Breast epithelium (tissue), 3 donors: ENCODE results near the gene PEAK1.

ENCODE experiments used
- POLR2A ChIP-seq: fragments of 450-650 bp; IDR thresholded peaks from one replicate; pipeline ENCODE4 v1.6.1; 2016; ENCODE audit warnings: antibody characterized with exemption, mild to moderate bottlenecking, moderate library complexity
- TF ChIP-seq, protein P1 (sequence below), 3 donors: fragments of 450-650 bp; IDR thresholded peaks; one replicate each; pipeline ENCODE4 v1.5.1; 2016 to 2017; ENCODE audit warnings: antibody characterized with exemption in 3 of 3, mild to moderate bottlenecking in 3 of 3, moderate library complexity in 3 of 3

DNA sequence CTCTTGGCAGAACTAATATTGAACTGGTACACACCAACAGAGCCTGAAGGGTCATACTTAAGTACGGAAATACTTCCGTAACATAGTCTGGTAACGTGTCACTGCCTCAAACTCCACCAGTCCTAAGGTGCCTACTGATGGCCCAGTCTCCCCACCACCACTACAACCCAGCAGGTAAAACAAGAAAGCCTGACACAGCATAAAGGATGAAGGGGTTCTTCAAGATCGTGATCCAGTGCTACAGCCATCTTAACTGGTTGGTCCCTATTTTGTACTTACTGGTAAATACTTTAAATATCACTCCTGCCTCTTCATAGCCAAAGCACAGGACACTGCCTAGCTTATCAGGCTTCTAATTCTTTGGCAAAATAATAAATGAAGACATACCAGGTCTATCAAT is 46.5 kb downstream of the PEAK1 start:
- TF ChIP-seq, protein P1, sequence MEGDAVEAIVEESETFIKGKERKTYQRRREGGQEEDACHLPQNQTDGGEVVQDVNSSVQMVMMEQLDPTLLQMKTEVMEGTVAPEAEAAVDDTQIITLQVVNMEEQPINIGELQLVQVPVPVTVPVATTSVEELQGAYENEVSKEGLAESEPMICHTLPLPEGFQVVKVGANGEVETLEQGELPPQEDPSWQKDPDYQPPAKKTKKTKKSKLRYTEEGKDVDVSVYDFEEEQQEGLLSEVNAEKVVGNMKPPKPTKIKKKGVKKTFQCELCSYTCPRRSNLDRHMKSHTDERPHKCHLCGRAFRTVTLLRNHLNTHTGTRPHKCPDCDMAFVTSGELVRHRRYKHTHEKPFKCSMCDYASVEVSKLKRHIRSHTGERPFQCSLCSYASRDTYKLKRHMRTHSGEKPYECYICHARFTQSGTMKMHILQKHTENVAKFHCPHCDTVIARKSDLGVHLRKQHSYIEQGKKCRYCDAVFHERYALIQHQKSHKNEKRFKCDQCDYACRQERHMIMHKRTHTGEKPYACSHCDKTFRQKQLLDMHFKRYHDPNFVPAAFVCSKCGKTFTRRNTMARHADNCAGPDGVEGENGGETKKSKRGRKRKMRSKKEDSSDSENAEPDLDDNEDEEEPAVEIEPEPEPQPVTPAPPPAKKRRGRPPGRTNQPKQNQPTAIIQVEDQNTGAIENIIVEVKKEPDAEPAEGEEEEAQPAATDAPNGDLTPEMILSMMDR (IDR thresholded peaks at IDR 0.05), result no peak
- no peak for TF ChIP-seq POLR2A
